ENCODE measurements around the gene SLC7A5.
"Not testable (repeated sequence)": the region's sequence is repeated elsewhere in the genome, so short reads cannot be mapped to it uniquely, and the experiment has no call there.

SLC7A5 gene

GRCh38 chr16:87887931-87888330 is 18.6 kb upstream of the SLC7A5 start:
- DNase-seq = not testable (repeated sequence)

- DNase-seq = not testable (repeated sequence)
Measured at GRCh38 chr16:87885371-87885967, 16.2 kb upstream of the SLC7A5 start.

GRCh38 chr16:87882436-87883019 is 13.2 kb upstream of the SLC7A5 start:
- no peak for DNase-seq

- DNase-seq = no peak
Measured at GRCh38 chr16:87881324-87882200, 12.3 kb upstream of the SLC7A5 start.

GRCh38 chr16:87880117-87880696 is 10.9 kb upstream of the SLC7A5 start:
- DNase-seq = no peak

- DNase-seq = not testable (repeated sequence)
Measured at GRCh38 chr16:87879411-87880013, 10.2 kb upstream of the SLC7A5 start.

GRCh38 chr16:87878704-87879103 is 9.4 kb upstream of the SLC7A5 start:
- no peak for DNase-seq

- peak in 1 of 5 experiments; percentile 79 for DNase-seq
Measured at GRCh38 chr16:87877942-87878507, 8.7 kb upstream of the SLC7A5 start.

GRCh38 chr16:87874639-87875427 is 5.5 kb upstream of the SLC7A5 start:
- peak in 2 of 5 experiments; percentile 70 to 96 for DNase-seq

- DNase-seq = not testable (repeated sequence)
Measured at GRCh38 chr16:87870418-87871291, 1.3 kb upstream of the SLC7A5 start.

- not testable (repeated sequence) for DNase-seq
Measured at GRCh38 chr16:87869879-87870417, 641 bp upstream of the SLC7A5 start.

GRCh38 chr16:87868254-87869029 is 865 bp downstream of the SLC7A5 start:
- peak in 4 of 5 experiments; percentile 38 to 95 (median 76) for DNase-seq

GRCh38 chr16:87865902-87866555 is 3.3 kb downstream of the SLC7A5 start:
- DNase-seq = peak in 4 of 5 experiments; percentile 43 to 88 (median 70)

GRCh38 chr16:87864331-87864989 is 4.8 kb downstream of the SLC7A5 start:
- DNase-seq = no peak

GRCh38 chr16:87863327-87863635 is 6.0 kb downstream of the SLC7A5 start:
- not testable (repeated sequence) for DNase-seq

GRCh38 chr16:87862597-87863326 is 6.5 kb downstream of the SLC7A5 start:
- not testable (repeated sequence) for DNase-seq

GRCh38 chr16:87861300-87862099 is 7.8 kb downstream of the SLC7A5 start:
- DNase-seq = not testable (repeated sequence)
